ENCODE measurements around the gene TRIM9. TPM values are rescaled to one million over a fixed set of nuclear protein-coding genes. Genes with fewer than 3 reads are reported as not detected.

TRIM9 gene
- polyA plus RNA-seq, 4 donors: 0.80 to 1.3 TPM; not detected in 2

DNA sequence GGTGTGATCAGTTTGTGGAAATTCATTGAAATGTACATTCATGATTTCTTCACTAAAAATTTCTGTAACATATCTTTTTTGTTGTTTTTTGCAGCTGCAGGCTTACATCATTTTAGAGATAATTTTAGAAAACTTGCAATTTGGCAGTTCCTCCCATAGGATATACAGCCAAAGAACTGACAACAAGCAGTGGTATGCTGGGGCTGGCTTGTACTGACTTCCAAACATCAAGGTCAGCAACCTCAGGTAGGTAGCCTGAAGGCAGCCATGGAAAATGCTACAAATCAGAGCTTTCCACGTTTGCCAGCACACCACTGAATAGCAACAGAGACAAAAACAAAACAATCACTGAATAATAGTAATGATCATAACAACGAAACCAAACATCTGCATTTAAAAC is 21.2 kb downstream of the TRIM9 start:
- no peak overlapping the region for H3K27ac ChIP-seq (ENCODE audit: low read depth in 1 of 3, low read length in 2 of 3)
- no peaks in the 10 kb centered on the region for H3K36me3 ChIP-seq (ENCODE audit: control insufficient read depth in 3 of 3, insufficient read depth in 2 of 3, low read depth in 1 of 3, low read length in 3 of 3)
- H3K9me3 ChIP-seq (ENCODE audit: control insufficient read depth in 2 of 2, insufficient read depth in 1 of 2, low read depth in 1 of 2, low read length in 1 of 2): no peaks in the 10 kb centered on the region
- no peaks in the 10 kb centered on the region for H3K27me3 ChIP-seq (ENCODE audit: control insufficient read depth in 3 of 3, insufficient read depth in 3 of 3, low read length in 3 of 3)
- DNase-seq (no peak), FAIRE-seq (no peak)
- no peaks in the 10 kb centered on the region for H3K4me1 ChIP-seq (ENCODE audit: control insufficient read depth in 3 of 3, insufficient read depth in 2 of 3, low read depth in 1 of 3, low read length in 2 of 3)
- H3K4me3 ChIP-seq (ENCODE audit: low read depth in 1 of 3, low read length in 3 of 3): no peak overlapping the region
- 48 to 52% (median 49%) methylated on average over 2 of the region's 2 CpGs for WGBS, 3 donors

DNA sequence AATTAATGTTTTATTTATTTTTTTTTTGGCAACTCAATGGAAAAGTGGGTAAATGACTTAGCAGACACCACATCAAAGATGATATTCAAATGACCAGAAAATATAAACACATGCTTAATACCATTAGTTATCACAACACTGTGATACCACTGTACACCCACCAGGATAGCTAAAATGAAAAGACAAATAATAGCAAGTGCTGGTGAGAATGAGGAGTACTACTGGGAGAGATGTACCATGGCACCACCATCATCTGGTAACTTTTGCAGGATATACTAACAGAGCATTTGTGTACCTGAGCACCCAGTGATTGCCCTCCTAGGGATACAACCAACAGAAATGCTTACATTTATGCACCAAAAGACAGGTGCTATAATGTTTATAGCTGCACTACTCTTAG is 21.9 kb downstream of the TRIM9 start:
- H3K36me3 ChIP-seq (ENCODE audit: control insufficient read depth in 3 of 3, insufficient read depth in 2 of 3, low read depth in 1 of 3, low read length in 3 of 3): no peaks in the 10 kb centered on the region
- no peak overlapping the region for H3K4me3 ChIP-seq (ENCODE audit: low read depth in 1 of 3, low read length in 3 of 3)
- no peak overlapping the region for H3K27ac ChIP-seq (ENCODE audit: low read depth in 1 of 3, low read length in 2 of 3)
- H3K9me3 ChIP-seq (ENCODE audit: control insufficient read depth in 2 of 2, insufficient read depth in 1 of 2, low read depth in 1 of 2, low read length in 1 of 2): no peaks in the 10 kb centered on the region
- DNase-seq: no peak
- H3K27me3 ChIP-seq (ENCODE audit: control insufficient read depth in 3 of 3, insufficient read depth in 3 of 3, low read length in 3 of 3): no peaks in the 10 kb centered on the region
- no peak for FAIRE-seq
- no peaks in the 10 kb centered on the region for H3K4me1 ChIP-seq (ENCODE audit: control insufficient read depth in 3 of 3, insufficient read depth in 2 of 3, low read depth in 1 of 3, low read length in 2 of 3)

DNA sequence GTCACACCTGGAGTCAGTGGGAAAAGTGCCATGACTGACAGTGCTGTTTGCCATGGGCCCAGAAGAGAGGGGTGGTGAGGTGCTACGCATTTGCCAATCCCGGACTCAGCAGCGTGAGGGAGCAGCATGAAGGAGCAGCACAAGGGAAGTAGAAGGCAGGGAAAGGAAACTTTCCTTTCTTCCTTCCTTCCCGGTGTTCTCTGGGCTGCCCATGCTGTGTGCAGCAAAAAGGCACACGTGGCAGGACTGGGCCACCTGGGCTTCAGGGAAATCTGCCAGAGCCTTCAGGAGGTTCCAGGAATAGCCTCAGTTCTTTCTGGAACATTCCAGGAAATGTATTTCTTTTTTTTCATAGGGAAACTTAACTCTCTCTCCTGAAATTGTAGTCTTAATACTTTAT is 23.0 kb downstream of the TRIM9 start:
- no peaks in the 10 kb centered on the region for H3K9me3 ChIP-seq (ENCODE audit: control insufficient read depth in 2 of 2, insufficient read depth in 1 of 2, low read depth in 1 of 2, low read length in 1 of 2)
- H3K4me1 ChIP-seq (ENCODE audit: control insufficient read depth in 3 of 3, insufficient read depth in 2 of 3, low read depth in 1 of 3, low read length in 2 of 3): no peaks in the 10 kb centered on the region
- 60 to 62% (median 60%) methylated on average over 5 of the region's 5 CpGs for WGBS, 3 donors
- no peak overlapping the region for H3K27ac ChIP-seq (ENCODE audit: low read depth in 1 of 3, low read length in 2 of 3)
- DNase-seq (no peak), FAIRE-seq (no peak)
- H3K4me3 ChIP-seq (ENCODE audit: low read depth in 1 of 3, low read length in 3 of 3): no peak overlapping the region
- no peaks in the 10 kb centered on the region for H3K36me3 ChIP-seq (ENCODE audit: control insufficient read depth in 3 of 3, insufficient read depth in 2 of 3, low read depth in 1 of 3, low read length in 3 of 3)
- H3K27me3 ChIP-seq (ENCODE audit: control insufficient read depth in 3 of 3, insufficient read depth in 3 of 3, low read length in 3 of 3): no peaks in the 10 kb centered on the region

DNA sequence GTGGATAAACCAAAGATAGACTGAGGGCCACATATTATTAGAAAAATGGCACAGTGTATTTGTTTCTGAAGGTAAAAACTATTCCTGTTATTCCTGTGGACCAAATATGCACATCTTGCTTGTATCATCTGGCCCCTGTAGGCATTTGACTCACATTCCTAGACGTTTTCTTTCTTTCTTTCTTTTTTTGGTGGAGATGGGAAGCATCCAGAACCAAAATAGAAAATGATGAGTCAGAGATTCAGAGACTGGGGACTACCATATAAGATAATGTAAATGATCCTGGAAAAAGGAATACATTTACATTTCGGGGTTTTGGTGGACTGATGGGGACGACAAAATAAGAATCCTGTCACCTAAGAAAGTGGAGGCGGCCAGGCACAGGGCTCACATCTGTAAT is 24.2 kb downstream of the TRIM9 start:
- Histone ChIP-seq H3K36me3 (ENCODE audit: control insufficient read depth in 3 of 3, insufficient read depth in 2 of 3, low read depth in 1 of 3, low read length in 3 of 3) (no peaks in the 10 kb centered on the region), H3K4me3 (ENCODE audit: low read depth in 1 of 3, low read length in 3 of 3) (no peak overlapping the region), H3K27ac (ENCODE audit: low read depth in 1 of 3, low read length in 2 of 3) (no peak overlapping the region), H3K9me3 (ENCODE audit: control insufficient read depth in 2 of 2, insufficient read depth in 1 of 2, low read depth in 1 of 2, low read length in 1 of 2) (no peaks in the 10 kb centered on the region), H3K27me3 (ENCODE audit: control insufficient read depth in 3 of 3, insufficient read depth in 3 of 3, low read length in 3 of 3) (no peaks in the 10 kb centered on the region), H3K4me1 (ENCODE audit: control insufficient read depth in 3 of 3, insufficient read depth in 2 of 3, low read depth in 1 of 3, low read length in 2 of 3) (no peaks in the 10 kb centered on the region)
- 70 to 78% (median 74%) methylated on average over 4 of the region's 4 CpGs for WGBS, 3 donors
- FAIRE-seq (no peak), DNase-seq (no peak)

DNA sequence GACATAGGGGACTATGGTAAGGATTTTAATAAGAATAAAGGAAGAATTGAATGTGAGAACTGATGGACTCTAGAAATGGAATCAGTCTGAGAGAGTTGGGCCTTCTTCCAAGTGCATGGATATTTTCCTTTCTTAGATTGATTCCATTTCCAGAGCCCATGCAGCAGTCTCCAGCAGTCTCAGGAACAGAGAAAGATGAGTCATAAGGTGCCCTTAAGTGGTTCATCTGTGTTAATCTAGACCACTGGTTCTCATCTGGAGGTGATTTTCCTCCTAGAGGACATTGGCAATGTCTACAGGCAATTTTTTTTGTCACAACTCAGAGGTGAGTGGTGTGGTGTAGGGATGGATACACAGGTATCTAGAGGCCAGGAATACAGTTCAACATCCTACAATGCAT is 25.9 kb downstream of the TRIM9 start:
- H3K4me1 ChIP-seq (ENCODE audit: control insufficient read depth in 3 of 3, insufficient read depth in 2 of 3, low read depth in 1 of 3, low read length in 2 of 3): no peaks in the 10 kb centered on the region
- H3K9me3 ChIP-seq (ENCODE audit: control insufficient read depth in 2 of 2, insufficient read depth in 1 of 2, low read depth in 1 of 2, low read length in 1 of 2): no peaks in the 10 kb centered on the region
- H3K36me3 ChIP-seq (ENCODE audit: control insufficient read depth in 3 of 3, insufficient read depth in 2 of 3, low read depth in 1 of 3, low read length in 3 of 3): no peaks in the 10 kb centered on the region
- H3K27ac ChIP-seq (ENCODE audit: low read depth in 1 of 3, low read length in 2 of 3): no peak overlapping the region
- no peak overlapping the region for H3K4me3 ChIP-seq (ENCODE audit: low read depth in 1 of 3, low read length in 3 of 3)
- H3K27me3 ChIP-seq (ENCODE audit: control insufficient read depth in 3 of 3, insufficient read depth in 3 of 3, low read length in 3 of 3): no peaks in the 10 kb centered on the region
- DNase-seq (no peak), FAIRE-seq (no peak)

DNA sequence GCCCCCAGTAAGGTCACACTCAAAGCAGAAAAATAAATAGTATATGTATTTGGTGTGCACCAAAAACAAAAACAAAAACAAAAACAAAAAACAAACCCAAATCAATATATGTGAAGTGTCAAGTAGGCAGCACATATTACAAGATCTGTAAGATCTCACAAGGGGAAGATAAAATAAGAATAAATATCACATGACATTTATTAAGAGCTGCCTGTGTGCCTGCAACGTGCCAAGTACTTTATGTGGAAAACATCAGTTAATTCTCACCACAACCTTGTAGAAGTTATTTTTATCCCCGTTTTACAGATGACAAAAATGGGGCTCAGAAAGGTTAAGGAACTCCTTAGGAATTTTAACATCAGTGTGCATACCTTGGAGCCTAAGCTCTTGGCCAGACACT is 26.6 kb downstream of the TRIM9 start:
- no peaks in the 10 kb centered on the region for H3K36me3 ChIP-seq (ENCODE audit: control insufficient read depth in 3 of 3, insufficient read depth in 2 of 3, low read depth in 1 of 3, low read length in 3 of 3)
- no peak overlapping the region for H3K27ac ChIP-seq (ENCODE audit: low read depth in 1 of 3, low read length in 2 of 3)
- H3K4me3 ChIP-seq (ENCODE audit: low read depth in 1 of 3, low read length in 3 of 3): no peak overlapping the region
- no peak for FAIRE-seq
- WGBS, 3 donors: 68 to 82% (median 71%) methylated on average over 2 of the region's 2 CpGs
- H3K27me3 ChIP-seq (ENCODE audit: control insufficient read depth in 3 of 3, insufficient read depth in 3 of 3, low read length in 3 of 3): no peaks in the 10 kb centered on the region
- no peak for DNase-seq
- no peaks in the 10 kb centered on the region for H3K9me3 ChIP-seq (ENCODE audit: control insufficient read depth in 2 of 2, insufficient read depth in 1 of 2, low read depth in 1 of 2, low read length in 1 of 2)
- H3K4me1 ChIP-seq (ENCODE audit: control insufficient read depth in 3 of 3, insufficient read depth in 2 of 3, low read depth in 1 of 3, low read length in 2 of 3): no peaks in the 10 kb centered on the region

DNA sequence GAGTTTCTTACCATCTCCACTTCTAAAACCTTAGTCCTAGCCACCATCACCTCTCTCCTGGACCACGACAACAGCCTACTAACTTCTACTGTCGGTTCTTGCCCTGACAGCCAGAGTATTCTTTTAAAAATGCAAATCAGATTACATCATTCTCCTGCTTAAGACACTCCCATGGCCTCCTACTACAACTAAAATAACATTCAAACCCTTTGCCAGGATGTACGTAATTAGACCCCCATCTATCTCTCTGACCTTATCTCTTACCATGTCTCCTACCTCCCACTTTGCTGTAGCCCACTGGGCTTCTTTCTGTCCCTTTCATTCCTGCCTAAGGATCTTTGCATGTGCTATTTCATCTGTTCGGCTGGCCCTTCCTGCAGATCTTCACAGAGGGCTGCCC is 27.6 kb downstream of the TRIM9 start:
- WGBS, 3 donors: 63 to 82% (median 67%) methylated on average over 4 of the region's 4 CpGs
- no peaks in the 10 kb centered on the region for H3K4me1 ChIP-seq (ENCODE audit: control insufficient read depth in 3 of 3, insufficient read depth in 2 of 3, low read depth in 1 of 3, low read length in 2 of 3)
- H3K27me3 ChIP-seq (ENCODE audit: control insufficient read depth in 3 of 3, insufficient read depth in 3 of 3, low read length in 3 of 3): no peaks in the 10 kb centered on the region
- FAIRE-seq (no peak), DNase-seq (no peak)
- H3K27ac ChIP-seq (ENCODE audit: low read depth in 1 of 3, low read length in 2 of 3): no peak overlapping the region
- no peaks in the 10 kb centered on the region for H3K36me3 ChIP-seq (ENCODE audit: control insufficient read depth in 3 of 3, insufficient read depth in 2 of 3, low read depth in 1 of 3, low read length in 3 of 3)
- H3K9me3 ChIP-seq (ENCODE audit: control insufficient read depth in 2 of 2, insufficient read depth in 1 of 2, low read depth in 1 of 2, low read length in 1 of 2): no peaks in the 10 kb centered on the region
- H3K4me3 ChIP-seq (ENCODE audit: low read depth in 1 of 3, low read length in 3 of 3): no peak overlapping the region

DNA sequence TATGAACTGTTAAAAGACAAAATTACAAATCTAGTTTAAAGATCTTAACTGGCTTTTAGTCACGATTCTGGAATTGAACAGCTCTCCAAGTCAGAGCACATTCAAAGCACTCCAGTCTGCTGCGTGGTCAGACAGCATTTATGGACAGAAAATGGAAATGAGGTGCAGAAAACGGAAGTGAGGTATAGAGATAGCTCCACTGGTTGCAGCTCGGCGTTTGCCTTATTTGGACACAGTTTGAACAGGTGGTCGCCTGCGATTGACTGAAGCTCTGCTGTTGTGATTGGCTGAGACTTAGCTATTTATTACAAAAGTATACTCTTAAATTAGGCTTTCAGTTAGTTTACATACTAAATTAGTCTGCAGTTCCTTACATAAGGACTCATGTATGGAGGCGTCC is 28.3 kb downstream of the TRIM9 start:
- WGBS, 3 donors: 82 to 87% (median 86%) methylated on average over 8 of the region's 8 CpGs
- no peak overlapping the region for H3K4me3 ChIP-seq (ENCODE audit: low read depth in 1 of 3, low read length in 3 of 3)
- H3K27me3 ChIP-seq (ENCODE audit: control insufficient read depth in 3 of 3, insufficient read depth in 3 of 3, low read length in 3 of 3): no peaks in the 10 kb centered on the region
- H3K9me3 ChIP-seq (ENCODE audit: control insufficient read depth in 2 of 2, insufficient read depth in 1 of 2, low read depth in 1 of 2, low read length in 1 of 2): no peaks in the 10 kb centered on the region
- no peaks in the 10 kb centered on the region for H3K36me3 ChIP-seq (ENCODE audit: control insufficient read depth in 3 of 3, insufficient read depth in 2 of 3, low read depth in 1 of 3, low read length in 3 of 3)
- no peaks in the 10 kb centered on the region for H3K4me1 ChIP-seq (ENCODE audit: control insufficient read depth in 3 of 3, insufficient read depth in 2 of 3, low read depth in 1 of 3, low read length in 2 of 3)
- H3K27ac ChIP-seq (ENCODE audit: low read depth in 1 of 3, low read length in 2 of 3): no peak overlapping the region
- DNase-seq (no peak), FAIRE-seq (no peak)

DNA sequence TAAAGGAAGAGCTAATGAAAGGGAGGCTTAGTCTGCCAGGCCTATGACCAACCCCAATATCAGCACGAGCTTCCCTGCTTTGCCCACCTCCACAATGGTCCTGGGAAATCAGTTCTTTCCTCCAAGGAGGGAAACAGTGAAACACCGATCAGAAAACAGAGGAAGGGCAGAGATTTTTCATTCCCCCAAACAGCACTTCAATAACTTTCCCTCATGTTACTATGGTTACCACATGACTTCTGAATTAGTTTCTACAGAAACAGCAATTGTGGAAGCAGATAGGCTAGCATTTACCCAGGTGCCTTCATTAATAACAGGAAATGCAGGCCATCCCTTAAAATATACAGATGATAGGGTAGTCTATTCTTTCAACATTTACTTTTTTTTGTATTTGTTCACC is 35.9 kb downstream of the TRIM9 start:
- H3K9me3 ChIP-seq (ENCODE audit: control insufficient read depth in 2 of 2, insufficient read depth in 1 of 2, low read depth in 1 of 2, low read length in 1 of 2): no peaks in the 10 kb centered on the region
- no peaks in the 10 kb centered on the region for H3K36me3 ChIP-seq (ENCODE audit: control insufficient read depth in 3 of 3, insufficient read depth in 2 of 3, low read depth in 1 of 3, low read length in 3 of 3)
- H3K27me3 ChIP-seq (ENCODE audit: control insufficient read depth in 3 of 3, insufficient read depth in 3 of 3, low read length in 3 of 3): no peaks in the 10 kb centered on the region
- DNase-seq (no peak), FAIRE-seq (no peak)
- no peaks in the 10 kb centered on the region for H3K4me1 ChIP-seq (ENCODE audit: control insufficient read depth in 3 of 3, insufficient read depth in 2 of 3, low read depth in 1 of 3, low read length in 2 of 3)
- no peak overlapping the region for H3K4me3 ChIP-seq (ENCODE audit: low read depth in 1 of 3, low read length in 3 of 3)
- 54 to 72% (median 70%) methylated on average over 2 of the region's 2 CpGs for WGBS, 3 donors
- H3K27ac ChIP-seq (ENCODE audit: low read depth in 1 of 3, low read length in 2 of 3): no peak overlapping the region
